ENCODE measurements around the gene LILRA6.
"Not testable (repeated sequence)": the region's sequence is repeated elsewhere in the genome, so short reads cannot be mapped to it uniquely, and the experiment has no call there.

DNA sequence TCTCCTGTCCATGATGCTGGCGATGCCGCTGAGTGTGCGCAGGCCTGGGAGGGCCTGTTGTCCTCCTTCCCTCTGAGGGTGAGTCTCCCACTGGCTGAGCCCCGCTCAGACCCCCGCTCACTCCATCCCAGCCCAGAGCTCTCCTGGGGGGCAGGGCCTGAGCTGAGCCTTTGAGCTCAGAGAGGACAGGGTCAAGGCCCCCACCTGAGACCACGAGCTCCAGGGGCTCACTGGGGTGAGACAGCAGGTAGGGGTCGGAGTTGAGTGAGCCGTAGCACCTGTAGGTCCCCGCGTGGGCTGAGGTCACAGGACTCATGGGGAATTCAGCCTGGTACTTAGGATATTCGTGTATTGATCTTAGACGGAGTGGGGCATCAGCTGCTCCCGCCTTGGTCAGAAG lies 35.5 kb upstream of the LILRA6 start:
- TF ChIP-seq, protein P1, sequence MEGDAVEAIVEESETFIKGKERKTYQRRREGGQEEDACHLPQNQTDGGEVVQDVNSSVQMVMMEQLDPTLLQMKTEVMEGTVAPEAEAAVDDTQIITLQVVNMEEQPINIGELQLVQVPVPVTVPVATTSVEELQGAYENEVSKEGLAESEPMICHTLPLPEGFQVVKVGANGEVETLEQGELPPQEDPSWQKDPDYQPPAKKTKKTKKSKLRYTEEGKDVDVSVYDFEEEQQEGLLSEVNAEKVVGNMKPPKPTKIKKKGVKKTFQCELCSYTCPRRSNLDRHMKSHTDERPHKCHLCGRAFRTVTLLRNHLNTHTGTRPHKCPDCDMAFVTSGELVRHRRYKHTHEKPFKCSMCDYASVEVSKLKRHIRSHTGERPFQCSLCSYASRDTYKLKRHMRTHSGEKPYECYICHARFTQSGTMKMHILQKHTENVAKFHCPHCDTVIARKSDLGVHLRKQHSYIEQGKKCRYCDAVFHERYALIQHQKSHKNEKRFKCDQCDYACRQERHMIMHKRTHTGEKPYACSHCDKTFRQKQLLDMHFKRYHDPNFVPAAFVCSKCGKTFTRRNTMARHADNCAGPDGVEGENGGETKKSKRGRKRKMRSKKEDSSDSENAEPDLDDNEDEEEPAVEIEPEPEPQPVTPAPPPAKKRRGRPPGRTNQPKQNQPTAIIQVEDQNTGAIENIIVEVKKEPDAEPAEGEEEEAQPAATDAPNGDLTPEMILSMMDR (IDR thresholded peaks at IDR 0.05; ENCODE audit: insufficient read depth, low read length, poor library complexity, severe bottlenecking) = not testable (repeated sequence)
- not testable (repeated sequence) for TF ChIP-seq EZH2phosphoT487 (conservative IDR thresholded peaks at IDR 0.05; ENCODE audit: low read length)
